OCI-LY7 (cell line): Measurements from ENCODE around the gene SPPL2A. TPM values are rescaled to one million over a fixed set of nuclear protein-coding genes. Genes with fewer than 3 reads are reported as not detected.

Experiments used
- BruUV-seq: library from RNA; stranded (reverse); fragments of 400-500 nt; replicated peaks from 2 replicates; lab custom pipeline; 2021; lab: Mats Ljungman, UMichigan
- CTCF ChIA-PET: fragments of 300-600 bp; sonication (Branson Sonifier 250); formaldehyde crosslinking; loops from one replicate; lab custom pipeline; 2022; ENCODE audit warnings: antibody characterized with exemption; ENCODE audit not compliant: unreplicated experiment; lab: Charles Lee
- POLR2A ChIA-PET: fragments of 300-600 bp; sonication (Branson Sonifier 250); formaldehyde crosslinking; loops from one replicate; lab custom pipeline; 2022; ENCODE audit warnings: antibody characterized with exemption; lab: Charles Lee
- DNase-seq: peaks from one replicate; pipeline ENCODE4 v3.0.0-alpha.2; 2015; ENCODE audit warnings: low spot score
- H2AFZ ChIP-seq: fragments of 200-600 bp; sonication (generic), shearing (Covaris generic); 2 replicates; pipeline ENCODE4 v1.6.1; 2014; ENCODE audit warnings: mild to moderate bottlenecking, antibody characterized with exemption, low read length, moderate library complexity
- H3K27ac ChIP-seq: fragments of 200-600 bp; sonication (generic); 2 replicates; pipeline ENCODE4 v1.5.1; 2014; ENCODE audit warnings: mixed run types, low read depth, mild to moderate bottlenecking, moderate library complexity, low read length, inconsistent platforms; ENCODE audit not compliant: poor library complexity, severe bottlenecking
- H3K36me3 ChIP-seq: fragments of 200-600 bp; sonication (generic); 2 replicates; pipeline ENCODE4 v1.6.1; 2014; ENCODE audit warnings: mild to moderate bottlenecking, antibody characterized with exemption, low read length, moderate library complexity, mixed read lengths; ENCODE audit not compliant: insufficient read depth
- H3K4me1 ChIP-seq: fragments of 200-600 bp; sonication (generic); 2 replicates; pipeline ENCODE4 v1.5.1; 2014; ENCODE audit warnings: mild to moderate bottlenecking, low read length; ENCODE audit not compliant: insufficient read depth, poor library complexity, severe bottlenecking
- H3K4me2 ChIP-seq: fragments of 200-600 bp; sonication (generic); 2 replicates; pipeline ENCODE4 v1.6.1; 2014; ENCODE audit warnings: mild to moderate bottlenecking, low read length
- H3K4me3 ChIP-seq: fragments of 200-600 bp; sonication (generic); 2 replicates; pipeline ENCODE4 v1.5.1; 2014; ENCODE audit warnings: mild to moderate bottlenecking, low read depth, low read length; ENCODE audit not compliant: poor library complexity, severe bottlenecking
- H3K79me2 ChIP-seq: fragments of 200-600 bp; sonication (generic); 2 replicates; pipeline ENCODE4 v1.6.1; 2016; ENCODE audit warnings: low read depth, mild to moderate bottlenecking, low read length, moderate library complexity, mixed read lengths; ENCODE audit not compliant: insufficient read depth
- H3K9me2 ChIP-seq: fragments of 200-600 bp; sonication (generic); 2 replicates; pipeline ENCODE4 v1.6.1; 2016; ENCODE audit warnings: mild to moderate bottlenecking, low read length, mixed read lengths; ENCODE audit not compliant: insufficient read depth
- H3K9me3 ChIP-seq: fragments of 200-600 bp; sonication (generic); 2 replicates; pipeline ENCODE4 v1.6.1; 2014; ENCODE audit warnings: mild to moderate bottlenecking, mixed run types, low read length, mixed read lengths
- H4K20me1 ChIP-seq: fragments of 200-600 bp; sonication (generic); 2 replicates; pipeline ENCODE4 v1.6.1; 2014; ENCODE audit warnings: mild to moderate bottlenecking, antibody characterized with exemption, low read length, moderate library complexity, mixed read lengths; ENCODE audit not compliant: insufficient read depth
- EZH2phosphoT487 ChIP-seq: fragments of 200-600 bp; sonication (generic); IDR thresholded peaks from 2 replicates; pipeline ENCODE4 v1.6.1; 2018; ENCODE audit warnings: low read depth, borderline replicate concordance, mild to moderate bottlenecking, mixed run types, antibody characterized with exemption, low read length, moderate library complexity, mixed read lengths
- intact Hi-C: fragments of 100-400 bp; cut with micrococcal nuclease; formaldehyde crosslinking; loops from one replicate; pipeline ENCODE4 v1.10.0; 2022; ENCODE audit not compliant: unreplicated experiment
- total RNA-seq, 2 experiments: library from RNA; depleted of rRNA in 1 of 2; stranded (reverse); fragments of >200 nt in 1 of 2; shearing (Covaris generic) in 1 of 2; gene quantifications; 2 replicates each; pipeline ENCODE4 v1.2.3, GENCODE V29; 2014 to 2022
- TF ChIP-seq, protein P1 (sequence below): fragments of 200-600 bp; sonication (generic); conservative IDR thresholded peaks from 2 replicates; pipeline ENCODE4 v1.5.1; 2014; ENCODE audit warnings: mild to moderate bottlenecking, antibody characterized with exemption, low read length, moderate library complexity, mixed read lengths

The SPPL2A gene
- total RNA-seq, 2 experiments from 2014 or later, result 24.6 to 41.6 TPM

DNA sequence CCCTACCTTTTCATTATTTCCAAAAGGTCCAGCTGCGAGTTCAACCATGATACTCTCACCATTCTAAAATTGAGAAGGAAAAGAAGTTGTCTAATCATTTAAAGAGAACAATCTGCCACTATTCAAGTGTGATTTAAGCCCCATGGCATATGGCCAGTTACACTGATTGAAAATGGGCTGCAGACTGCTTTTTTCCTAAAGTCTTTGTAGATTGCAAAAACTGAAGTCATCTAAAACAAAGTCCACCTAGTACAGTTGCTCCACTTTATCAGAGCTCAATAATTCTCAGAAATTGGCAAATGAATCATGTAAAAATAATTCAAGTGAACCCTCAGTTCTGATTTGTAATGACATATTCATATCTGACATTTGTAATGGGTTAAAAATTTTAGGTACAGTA is 39.2 kb downstream of the SPPL2A start:
- BruUV-seq, result no TSS peak
- Histone ChIP-seq H3K4me2 (no peak overlapping the region), H3K4me1 (no peaks in the 10 kb centered on the region), H3K4me3 (no peak overlapping the region), H3K9me3 (no peaks in the 10 kb centered on the region), H3K79me2 (no peaks in the 10 kb centered on the region), H4K20me1 (no peaks in the 10 kb centered on the region), H2AFZ (no peak overlapping the region), H3K9me2 (no peaks in the 10 kb centered on the region), H3K36me3 (peaks cover 38% of the 10 kb centered on the region), H3K27ac (no peak overlapping the region)
- no peak for TF ChIP-seq EZH2phosphoT487
- TF ChIP-seq, protein P1, sequence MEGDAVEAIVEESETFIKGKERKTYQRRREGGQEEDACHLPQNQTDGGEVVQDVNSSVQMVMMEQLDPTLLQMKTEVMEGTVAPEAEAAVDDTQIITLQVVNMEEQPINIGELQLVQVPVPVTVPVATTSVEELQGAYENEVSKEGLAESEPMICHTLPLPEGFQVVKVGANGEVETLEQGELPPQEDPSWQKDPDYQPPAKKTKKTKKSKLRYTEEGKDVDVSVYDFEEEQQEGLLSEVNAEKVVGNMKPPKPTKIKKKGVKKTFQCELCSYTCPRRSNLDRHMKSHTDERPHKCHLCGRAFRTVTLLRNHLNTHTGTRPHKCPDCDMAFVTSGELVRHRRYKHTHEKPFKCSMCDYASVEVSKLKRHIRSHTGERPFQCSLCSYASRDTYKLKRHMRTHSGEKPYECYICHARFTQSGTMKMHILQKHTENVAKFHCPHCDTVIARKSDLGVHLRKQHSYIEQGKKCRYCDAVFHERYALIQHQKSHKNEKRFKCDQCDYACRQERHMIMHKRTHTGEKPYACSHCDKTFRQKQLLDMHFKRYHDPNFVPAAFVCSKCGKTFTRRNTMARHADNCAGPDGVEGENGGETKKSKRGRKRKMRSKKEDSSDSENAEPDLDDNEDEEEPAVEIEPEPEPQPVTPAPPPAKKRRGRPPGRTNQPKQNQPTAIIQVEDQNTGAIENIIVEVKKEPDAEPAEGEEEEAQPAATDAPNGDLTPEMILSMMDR, result no peak
- ChIA-PET POLR2A (interaction anchor here (0.6 to 0.7 kb wide), 2 partner anchors 68 to 172 kb away, joined by 3 read pairs; no protein-coding TSS in a partner anchor), CTCF (no interaction called here)
- no peak for DNase-seq
- intact Hi-C loops, result no loop called here

- no TSS peak for BruUV-seq
- Histone ChIP-seq H3K4me2 (no peak overlapping the region), H3K79me2 (no peaks in the 10 kb centered on the region), H3K36me3 (peaks cover 33% of the 10 kb centered on the region), H3K4me3 (no peak overlapping the region), H3K9me2 (no peaks in the 10 kb centered on the region), H3K4me1 (no peaks in the 10 kb centered on the region), H2AFZ (no peak overlapping the region), H4K20me1 (no peaks in the 10 kb centered on the region), H3K27ac (no peak overlapping the region), H3K9me3 (no peaks in the 10 kb centered on the region)
- ChIA-PET CTCF (no interaction called here), POLR2A (interaction anchor here (0.5 to 0.7 kb wide), 2 partner anchors 20 to 1423 kb away, joined by 3 read pairs; no protein-coding TSS in a partner anchor)
- TF ChIP-seq, protein P1, result no peak
- no peak for TF ChIP-seq EZH2phosphoT487
- intact Hi-C loops, result no loop called here
- no peak for DNase-seq
Observed at GRCh38 chr15:50718700-50719125, 46.8 kb downstream of the SPPL2A start.

DNA sequence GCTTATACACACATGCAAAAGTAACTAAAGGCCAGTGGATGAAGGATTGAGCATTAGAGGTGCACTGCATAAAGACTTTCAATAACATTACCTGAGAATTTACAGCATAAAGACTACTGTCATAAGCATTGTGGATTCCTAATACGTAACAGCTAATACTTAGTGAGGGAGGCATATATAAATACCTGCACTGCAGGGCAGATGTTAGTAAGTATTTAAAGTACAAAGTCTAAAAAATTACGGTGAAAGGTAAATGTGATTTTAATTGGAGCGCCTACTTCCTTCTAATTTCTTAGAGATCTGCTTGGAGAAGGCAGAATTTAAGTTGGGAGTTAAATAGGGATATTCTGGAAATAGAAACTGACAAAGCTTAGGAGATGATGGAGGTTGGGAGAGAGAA is 53.5 kb downstream of the SPPL2A start:
- Histone ChIP-seq H3K36me3 (peaks cover 11% of the 10 kb centered on the region), H3K9me3 (no peaks in the 10 kb centered on the region), H3K27ac (no peak overlapping the region), H3K4me3 (no peak overlapping the region), H2AFZ (no peak overlapping the region), H3K9me2 (no peaks in the 10 kb centered on the region), H4K20me1 (no peaks in the 10 kb centered on the region), H3K79me2 (no peaks in the 10 kb centered on the region), H3K4me2 (no peak overlapping the region), H3K4me1 (no peaks in the 10 kb centered on the region)
- no peak for DNase-seq
- BruUV-seq, result no TSS peak
- ChIA-PET POLR2A (no interaction called here), CTCF (no interaction called here)
- TF ChIP-seq, protein P1, result no peak
- TF ChIP-seq EZH2phosphoT487, result no peak
- intact Hi-C loops, result no loop called here
